Spleen (tissue), 7 donors: Measurements from ENCODE around the gene IL1R2.

Source experiments
- CTCF ChIP-seq, 11 experiments: fragments of 200-600 bp in 7 of 11; fragments of 450-650 bp in 4 of 11; sonication (generic) in 4 of 11; IDR thresholded peaks in 8 of 11; conservative IDR thresholded peaks in 3 of 11; 1 replicate in 7 of 11; 2 replicates in 4 of 11; pipeline versions ENCODE4 v1.4.0 to v1.8.0; 2016 to 2021; ENCODE audit warnings: antibody characterized with exemption in 11 of 11, inconsistent platforms in 4 of 11, mild to moderate bottlenecking in 1 of 11
- POLR2AphosphoS5 ChIP-seq, 3 donors: sonication (generic); formaldehyde crosslinking; IDR thresholded peaks; one replicate each; pipeline ENCODE4 v1.5.1; 2017; ENCODE audit warnings: antibody characterized with exemption in 3 of 3
- donor health status: DM: no; HTN: no; CAD: no; lungs with moderate emphysema.
- donor health status: DM: no; HTN: no; CAD: no.
- donor health status: DM: no; HTN: no; CAD: no.

DNA sequence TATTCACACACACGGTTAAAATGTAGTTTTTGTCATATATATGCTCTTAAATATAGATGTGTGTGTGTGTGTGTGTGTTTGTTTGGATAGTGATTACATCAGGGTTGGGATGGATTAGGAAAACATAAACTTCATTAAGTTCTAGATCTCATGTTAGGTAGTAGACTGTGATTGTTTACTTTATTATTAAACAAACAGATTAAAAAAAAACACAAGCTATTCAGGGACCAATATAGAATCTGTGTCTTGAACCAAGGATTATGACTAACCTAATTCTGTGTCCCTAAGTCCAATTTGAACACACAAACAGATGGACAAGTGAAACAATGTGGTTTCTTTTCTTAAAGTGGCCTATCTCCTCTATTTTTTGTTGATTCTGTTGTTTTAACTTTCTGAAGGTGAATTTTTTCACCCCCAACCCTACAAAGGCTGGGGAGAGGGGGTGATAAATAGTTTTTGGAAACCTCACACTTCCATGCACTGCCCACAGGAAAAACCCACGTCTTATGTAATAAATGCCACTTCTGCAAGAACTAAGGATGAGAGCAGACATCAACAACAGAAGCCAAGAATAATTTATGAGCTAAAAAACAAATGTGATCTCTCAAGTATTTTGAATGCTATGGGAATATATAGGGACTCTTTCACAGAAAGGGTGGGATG, 40.7 kb downstream of the IL1R2 start:
- TF ChIP-seq POLR2AphosphoS5 (IDR thresholded peaks at IDR 0.05) (no peak), CTCF (IDR thresholded peaks at IDR 0.05 in 8 of 11, conservative IDR thresholded peaks at IDR 0.05 in 3 of 11) (no peak)
